Heart left ventricle (tissue), 16 donors: ENCODE data around the gene BANF1. TPM values are rescaled to one million over a fixed set of nuclear protein-coding genes. Genes with fewer than 3 reads are reported as not detected.

Experiments used
- ATAC-seq, 4 donors: fragments of 200-7000 bp; cut with Tn5 transposase; one replicate each; pipeline ENCODE4 v1.9.1; 2020 to 2022; ENCODE audit warnings: moderate library complexity in 4 of 4, mild to moderate bottlenecking in 3 of 4, moderate number of reproducible peaks in 1 of 4
- DNase-seq, 5 donors: peaks; one replicate each; pipeline ENCODE4 v3.0.0-alpha.2; 2020
- H3K27ac ChIP-seq, 12 donors: fragments of 200-600 bp; sonication (generic) in 4 of 12; one replicate each; pipeline versions ENCODE4 v1.5.0 to v1.8.0; 2016 to 2022; ENCODE audit warnings: mild to moderate bottlenecking in 2 of 12
- H3K27me3 ChIP-seq, 9 donors: fragments of 200-600 bp; sonication (generic) in 2 of 9; one replicate each; pipeline versions ENCODE4 v1.5.1 to v1.8.0; 2016 to 2022; ENCODE audit warnings: mild to moderate bottlenecking in 3 of 9
- H3K36me3 ChIP-seq, 9 donors: fragments of 200-600 bp; sonication (generic) in 2 of 9; one replicate each; pipeline versions ENCODE4 v1.5.0 to v1.8.0; 2018 to 2022; ENCODE audit warnings: mild to moderate bottlenecking in 2 of 9
- H3K4me1 ChIP-seq, 12 donors: fragments of 200-600 bp; sonication (generic) in 4 of 12; one replicate each; pipeline versions ENCODE4 v1.5.0 to v1.8.0; 2016 to 2022; ENCODE audit warnings: mild to moderate bottlenecking in 3 of 12
- H3K4me3 ChIP-seq, 12 donors: fragments of 200-600 bp; sonication (generic) in 4 of 12; one replicate each; pipeline versions ENCODE4 v1.5.0 to v1.8.0; 2017 to 2022; ENCODE audit warnings: mild to moderate bottlenecking in 9 of 12, moderate library complexity in 4 of 12
- H3K9me3 ChIP-seq, 12 donors: fragments of 200-600 bp; sonication (generic) in 4 of 12; one replicate each; pipeline versions ENCODE4 v1.5.0 to v1.8.0; 2016 to 2022; ENCODE audit warnings: mild to moderate bottlenecking in 1 of 12
- CTCF ChIP-seq, 12 donors: fragments of 200-600 bp; sonication (generic) in 4 of 12; IDR thresholded peaks; one replicate each; pipeline versions ENCODE4 v1.5.0 to v1.8.0; 2018 to 2022; ENCODE audit warnings: antibody characterized with exemption in 12 of 12, mild to moderate bottlenecking in 5 of 12
- POLR2A ChIP-seq, 2 donors: fragments of 450-650 bp; IDR thresholded peaks; one replicate each; pipeline ENCODE4 v1.6.1; 2017; ENCODE audit warnings: antibody characterized with exemption in 2 of 2, mild to moderate bottlenecking in 2 of 2, moderate library complexity in 2 of 2
- WGBS, 4 donors: extraction: QIAGEN DNeasy Blood & Tissue Kit in 2 of 4; methylation state at CpG; one replicate each; pipeline versions ENCODE4 v1.1.5 to v1.1.7; 2013 to 2018; 5-methylcytosine and 5-hydroxymethylcytosine counted together
- intact Hi-C, 10 donors: fragments of 100-400 bp; cut with DNase I; formaldehyde crosslinking; loops; one replicate each; pipeline versions ENCODE4 v1.11.1 to v1.14.2; 2022
- polyA plus RNA-seq, 2 donors: library from polyadenylated mRNA; stranded (reverse); fragments of 200-250 nt; gene quantifications; one replicate each; pipeline ENCODE4 v1.2.3, GENCODE V29; 2013
- total RNA-seq, 9 donors: library from RNA; depleted of rRNA in 2 of 9; stranded (reverse); fragments of >200 nt in 2 of 9; fragmentation: NEBNext Ultra II Directional in 3 of 9; extraction: Animal tissue kit (Norgen Biotek cat#: 25700) in 3 of 9; gene quantifications; one replicate each; pipeline versions ENCODE4 v1.1.0 to v1.2.4, GENCODE V29; 2016 to 2023
- donor health status: ischemic (EF 13 %, LVEDD 7.1; RV severe dilation, severe dysfunction).
- donor health status: healthy with polysubstance abuse.
- donor health status: DM: no; HTN: yes; CAD: no.
- donor health status: DM: no; HTN: no; CAD: no.
- donor health status: ischemic (EF 25% LVEDD 6.9; RV normal size, moderate dysfunction).
- donor health status: ischemic (EF 25% LVEDD 5.7; RV mildly dilated, moderate dysfunction).
- donor health status: healthy.
- donor health status: DM: yes; HTN: yes; CAD: no.
- donor health status: ischemic (EF 35%, LVEDD 5.7; RV mildly dilated, moderate dysfunction).
- donor health status: nonischemic (EF 11% LVEDD 7.7; RV severe dilation, severe dysfunction).
- donor health status: DM: yes; HTN: yes; CAD: no.
- donor health status: PGD.
- donor health status: ischemic (EF 29% LVEDD 5.4; RV normal size, mild dysfunction).
- donor health status: nonischemic (EF 23%, LVEDD 6.1; RV moderate dilation, normal function).

Gene BANF1
- total and polyA plus RNA-seq, 11 donors = 68.7 to 345 (median 199) TPM

GRCh38 chr11:66047541-66048365, 45.5 kb downstream of the BANF1 start:
- H3K27ac ChIP-seq = peak overlapping the region in 7 of 12 donors; percentile 17 to 66 (median 32)

GRCh38 chr11:66048547-66049323, 46.4 kb downstream of the BANF1 start, which contains the start of gene GAL3ST3:
GAL3ST3 (minus strand) TSS chr11:66049161; CDS start chr11:66045415, 3,746 bp downstream.
- H3K36me3 ChIP-seq = peaks cover 0 to 6% (median 2%) of the 10 kb centered on the region in 9 donors
- intact Hi-C loops = no loop called here
- H3K9me3 ChIP-seq = no peaks in the 10 kb centered on the region
- no peak for DNase-seq
- WGBS, 4 donors = 11 to 38% (median 15%) methylated on average over 11 to 39 of the region's 39 CpGs
- no peak for ATAC-seq
- H3K27me3 ChIP-seq = peaks cover 0 to 20% (median 5%) of the 10 kb centered on the region in 9 donors
- TF ChIP-seq CTCF (IDR thresholded peaks at IDR 0.05) = no peak
- TF ChIP-seq POLR2A (IDR thresholded peaks at IDR 0.05) = no peak
- peak within 1 kb of the TSS in 5 of 12 donors; percentile 17 to 66 (median 32) for H3K27ac ChIP-seq
- peaks cover 0 to 49% (median 21%) of the 10 kb centered on the region in 12 donors for H3K4me1 ChIP-seq
- peak within 1 kb of the TSS in 9 of 12 donors; percentile 16 to 49 (median 29) for H3K4me3 ChIP-seq

More at GRCh38 chr11:66047541-66048365, 45.5 kb downstream of the BANF1 start:
- intact Hi-C loops = no loop called here
- 47 to 75% (median 62%) methylated on average over 11 of the region's 11 CpGs for WGBS, 4 donors
- ATAC-seq (peak in 2 of 4 donors; percentile 13), DNase-seq (no peak)
- peaks cover 0 to 20% (median 5%) of the 10 kb centered on the region in 9 donors for H3K27me3 ChIP-seq
- peak overlapping the region in 1 of 12 donors; percentile 49 for H3K4me3 ChIP-seq
- peaks cover 0 to 3% (median 0%) of the 10 kb centered on the region in 9 donors for H3K36me3 ChIP-seq
- TF ChIP-seq POLR2A (IDR thresholded peaks at IDR 0.05) = no peak
- peaks cover 0 to 40% (median 13%) of the 10 kb centered on the region in 12 donors for H3K4me1 ChIP-seq
- H3K9me3 ChIP-seq = no peaks in the 10 kb centered on the region

GRCh38 chr11:66050581-66051231, 48.4 kb downstream of the BANF1 start:
- WGBS, 4 donors = 78 to 81% (median 79%) methylated on average over 5 of the region's 5 CpGs
- TF ChIP-seq CTCF (IDR thresholded peaks at IDR 0.05) = no peak
- TF ChIP-seq POLR2A (IDR thresholded peaks at IDR 0.05) = no peak
- H3K4me1 ChIP-seq = peaks cover 0 to 41% (median 24%) of the 10 kb centered on the region in 12 donors
- no peaks in the 10 kb centered on the region for H3K9me3 ChIP-seq
- H3K36me3 ChIP-seq = peaks cover 3 to 26% (median 20%) of the 10 kb centered on the region in 9 donors
- H3K4me3 ChIP-seq = peak overlapping the region in 1 of 12 donors; percentile 95
- H3K27me3 ChIP-seq = peaks cover 0 to 20% (median 5%) of the 10 kb centered on the region in 9 donors
- intact Hi-C loops = loop anchor here in 1 of 10 donors (5.0 kb wide), 1 partner anchor 388 kb away; the partner anchor contains the start of gene RELA
- H3K27ac ChIP-seq = peak overlapping the region in 7 of 12 donors; percentile 85 to 96 (median 93)
- ATAC-seq (no peak), DNase-seq (no peak)

- TF ChIP-seq CTCF (IDR thresholded peaks at IDR 0.05) = no peak
- TF ChIP-seq POLR2A (IDR thresholded peaks at IDR 0.05) = no peak
- peak overlapping the region; percentile 51 to 100 (median 87) for H3K4me3 ChIP-seq
- DNase-seq (no peak), ATAC-seq (no peak)
- peaks cover 0 to 41% (median 24%) of the 10 kb centered on the region in 12 donors for H3K4me1 ChIP-seq
- no peaks in the 10 kb centered on the region for H3K9me3 ChIP-seq
- H3K27ac ChIP-seq = peak overlapping the region; percentile 80 to 96 (median 92)
- WGBS, 4 donors = 30 to 36% (median 31%) methylated on average over 12 of the region's 12 CpGs
- peaks cover 0 to 20% (median 5%) of the 10 kb centered on the region in 9 donors for H3K27me3 ChIP-seq
- intact Hi-C loops = loop anchor here in 1 of 10 donors (5.0 kb wide), 1 partner anchor 389 kb away; the partner anchor contains the start of gene RELA
- H3K36me3 ChIP-seq = peaks cover 3 to 33% (median 25%) of the 10 kb centered on the region in 9 donors
Measured at GRCh38 chr11:66051371-66051765, 49.1 kb downstream of the BANF1 start.
